Transverse colon (tissue), 4 donors: ENCODE measurements around the gene CDCA5. TPM values are rescaled to one million over a fixed set of nuclear protein-coding genes. Genes with fewer than 3 reads are reported as not detected.

ENCODE experiments used
- DNase-seq: peaks from one replicate; pipeline ENCODE4 v3.0.0-alpha.2; 2019
- H3K27ac ChIP-seq, 4 donors: fragments of 200-600 bp; sonication (generic); 2 replicates each; pipeline ENCODE4 v1.5.1; 2016 to 2018; ENCODE audit warnings: inconsistent platforms in 4 of 4
- H3K27me3 ChIP-seq: fragments of 200-600 bp; sonication (generic); 2 replicates; pipeline ENCODE4 v1.5.1; 2017; ENCODE audit warnings: inconsistent platforms
- H3K36me3 ChIP-seq, 4 donors: fragments of 200-600 bp; sonication (generic); 2 replicates each; pipeline ENCODE4 v1.5.1; 2017 to 2019; ENCODE audit warnings: inconsistent platforms in 4 of 4
- H3K4me1 ChIP-seq, 4 donors: fragments of 200-600 bp; sonication (generic); 2 replicates each; pipeline ENCODE4 v1.5.1; 2017 to 2020; ENCODE audit warnings: inconsistent platforms in 4 of 4
- H3K4me3 ChIP-seq, 4 donors: fragments of 200-600 bp; sonication (generic); 1 replicate in 1 of 4; 2 replicates in 3 of 4; pipeline versions ENCODE4 v1.5.1 to v1.6.1; 2017 to 2019; ENCODE audit warnings: inconsistent platforms in 4 of 4
- H3K9me3 ChIP-seq, 2 donors: fragments of 200-600 bp; sonication (generic); 2 replicates each; pipeline ENCODE4 v1.5.1; 2017 to 2019; ENCODE audit warnings: inconsistent platforms in 2 of 2
- EP300 ChIP-seq: sonication (generic); formaldehyde crosslinking; IDR thresholded peaks from one replicate; pipeline ENCODE4 v1.6.1; 2017; ENCODE audit warnings: antibody characterized with exemption, low read depth
- POLR2A ChIP-seq: fragments of 450-650 bp; IDR thresholded peaks from one replicate; pipeline ENCODE4 v1.6.1; 2016; ENCODE audit warnings: antibody characterized with exemption, mild to moderate bottlenecking, moderate library complexity
- POLR2AphosphoS5 ChIP-seq, 3 donors: sonication (generic); formaldehyde crosslinking; IDR thresholded peaks; one replicate each; pipeline ENCODE4 v1.6.1; 2016; ENCODE audit warnings: antibody characterized with exemption in 3 of 3
- WGBS, 2 donors: methylation state at CpG; one replicate each; pipeline ENCODE4 v1.1.5; 2018; ENCODE audit warnings: low coverage in 1 of 2; 5-methylcytosine and 5-hydroxymethylcytosine counted together
- in situ Hi-C, 4 donors: fragments of 200-750 bp; cut with MboI; loops; one replicate each; pipeline versions ENCODE4 v1.15.0 to v1.15.1; 2017; ENCODE audit warnings: low sequenced_read_pairs in 3 of 4, low pct_ligation_motif_present in 1 of 4, low pct_unique_long_range_greater_than_20kb in 1 of 4
- intact Hi-C: fragments of 100-400 bp; cut with DNase I; formaldehyde crosslinking; loops from one replicate; pipeline ENCODE4 v1.15.1; 2023; ENCODE audit warnings: low total_unique reads
- total RNA-seq, 4 donors: library from RNA; depleted of rRNA; stranded (reverse); fragments of >200 nt; gene quantifications; one replicate each; pipeline ENCODE4 v1.1.0, GENCODE V29; 2016
- TF ChIP-seq, protein P1 (sequence below), 5 experiments: fragments of 200-600 bp in 3 of 5; fragments of 450-650 bp in 2 of 5; sonication (generic) in 3 of 5; IDR thresholded peaks; 1 replicate in 2 of 5; 2 replicates in 3 of 5; pipeline ENCODE4 v1.5.1; 2016 to 2017; ENCODE audit warnings: antibody characterized with exemption in 5 of 5, inconsistent platforms in 3 of 5, mild to moderate bottlenecking in 2 of 5, moderate library complexity in 1 of 5

CDCA5 gene
- total RNA-seq, 4 donors from 2014 or later = 1.9 to 2.6 (median 2.5) TPM; not detected in 1

DNA sequence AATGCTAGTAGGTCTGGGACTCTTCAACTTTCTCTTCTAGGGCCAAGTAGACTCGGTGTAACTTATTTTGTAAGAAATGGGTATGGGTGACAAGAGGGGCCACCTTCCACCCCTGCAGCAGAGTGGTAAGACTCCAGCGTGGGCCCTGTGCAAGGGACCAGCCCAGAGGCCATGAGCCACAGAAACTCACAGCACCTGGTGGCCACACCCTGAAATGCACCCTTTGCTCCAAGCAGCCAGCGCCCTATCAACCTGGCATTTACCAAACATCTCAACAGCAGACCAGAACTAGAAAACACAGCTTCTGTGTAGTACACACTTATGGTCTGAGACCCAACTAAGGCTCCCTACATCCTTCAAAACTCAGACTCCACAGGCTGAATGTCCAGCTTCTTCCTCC lies 5.7 kb downstream of the CDCA5 start:
- Histone ChIP-seq H3K27me3 (no peaks in the 10 kb centered on the region), H3K27ac (peak overlapping the region in 3 of 4 donors; percentile 4 to 38 (median 23)), H3K9me3 (no peaks in the 10 kb centered on the region), H3K4me1 (peaks cover 0 to 7% (median 4%) of the 10 kb centered on the region in 4 donors), H3K4me3 (no peak overlapping the region), H3K36me3 (no peaks in the 10 kb centered on the region)
- intact Hi-C loops = no loop called here
- DNase-seq = peak; percentile 86
- in situ Hi-C loops = no loop called here
- WGBS, 2 donors = 37% methylated on average over 3 of the region's 3 CpGs; no CpG with 5 or more reads in 1 of the 2 donors
- no peak for TF ChIP-seq POLR2AphosphoS5 (IDR thresholded peaks at IDR 0.05)
- no peak for TF ChIP-seq POLR2A
- TF ChIP-seq, protein P1, sequence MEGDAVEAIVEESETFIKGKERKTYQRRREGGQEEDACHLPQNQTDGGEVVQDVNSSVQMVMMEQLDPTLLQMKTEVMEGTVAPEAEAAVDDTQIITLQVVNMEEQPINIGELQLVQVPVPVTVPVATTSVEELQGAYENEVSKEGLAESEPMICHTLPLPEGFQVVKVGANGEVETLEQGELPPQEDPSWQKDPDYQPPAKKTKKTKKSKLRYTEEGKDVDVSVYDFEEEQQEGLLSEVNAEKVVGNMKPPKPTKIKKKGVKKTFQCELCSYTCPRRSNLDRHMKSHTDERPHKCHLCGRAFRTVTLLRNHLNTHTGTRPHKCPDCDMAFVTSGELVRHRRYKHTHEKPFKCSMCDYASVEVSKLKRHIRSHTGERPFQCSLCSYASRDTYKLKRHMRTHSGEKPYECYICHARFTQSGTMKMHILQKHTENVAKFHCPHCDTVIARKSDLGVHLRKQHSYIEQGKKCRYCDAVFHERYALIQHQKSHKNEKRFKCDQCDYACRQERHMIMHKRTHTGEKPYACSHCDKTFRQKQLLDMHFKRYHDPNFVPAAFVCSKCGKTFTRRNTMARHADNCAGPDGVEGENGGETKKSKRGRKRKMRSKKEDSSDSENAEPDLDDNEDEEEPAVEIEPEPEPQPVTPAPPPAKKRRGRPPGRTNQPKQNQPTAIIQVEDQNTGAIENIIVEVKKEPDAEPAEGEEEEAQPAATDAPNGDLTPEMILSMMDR (IDR thresholded peaks at IDR 0.05) = peak; percentile 59 to 90 (median 77)
- TF ChIP-seq EP300 = no peak

DNA sequence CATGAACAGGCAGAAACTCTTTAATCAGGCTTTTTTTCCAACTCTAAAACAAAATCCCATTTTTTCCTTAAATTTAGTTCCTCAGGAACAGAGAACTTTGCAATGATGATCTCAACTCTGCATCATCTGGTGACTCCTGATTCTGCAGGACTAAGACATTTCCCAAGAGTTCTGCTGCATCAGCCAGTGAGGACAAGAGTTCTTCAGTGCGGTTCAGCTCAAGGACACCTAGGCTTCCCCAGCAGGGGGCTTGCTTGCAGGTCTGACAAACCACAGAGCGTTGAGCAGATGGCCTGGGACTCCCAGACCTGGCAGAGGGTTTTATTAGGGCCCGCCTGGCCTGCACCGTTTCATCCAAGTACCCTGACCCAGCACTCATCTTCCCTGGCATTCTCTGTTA lies 6.4 kb downstream of the CDCA5 start:
- H3K27ac ChIP-seq = peak overlapping the region in 1 of 4 donors; percentile 23
- no peaks in the 10 kb centered on the region for H3K9me3 ChIP-seq
- peaks cover 0 to 6% (median 3%) of the 10 kb centered on the region in 4 donors for H3K4me1 ChIP-seq
- TF ChIP-seq POLR2AphosphoS5 (IDR thresholded peaks at IDR 0.05) = no peak
- TF ChIP-seq POLR2A = no peak
- TF ChIP-seq EP300 = no peak
- DNase-seq = no peak
- intact Hi-C loops = no loop called here
- H3K4me3 ChIP-seq = no peak overlapping the region
- no peaks in the 10 kb centered on the region for H3K27me3 ChIP-seq
- WGBS, 2 donors = 85 to 86% methylated on average over 1 to 4 of the region's 4 CpGs
- in situ Hi-C loops = no loop called here
- no peaks in the 10 kb centered on the region for H3K36me3 ChIP-seq

DNA sequence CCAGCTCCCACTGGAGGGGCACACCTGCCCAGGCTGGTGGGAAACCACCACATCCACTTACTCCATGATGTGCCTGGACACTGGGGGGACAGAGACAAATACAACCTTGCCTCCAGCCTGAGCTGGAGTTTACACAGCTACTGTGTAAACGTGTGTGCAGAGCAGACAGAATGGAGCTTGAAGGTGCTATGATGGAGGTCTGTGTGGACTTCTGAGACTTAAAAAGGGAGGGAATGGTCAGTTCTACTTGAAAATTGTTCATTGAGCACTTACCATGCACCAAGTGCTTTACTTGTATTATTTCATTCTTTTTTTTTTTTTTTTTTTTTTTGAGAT lies 11.2 kb downstream of the CDCA5 start:
- no peak for TF ChIP-seq EP300
- DNase-seq = no peak
- in situ Hi-C loops = no loop called here

DNA sequence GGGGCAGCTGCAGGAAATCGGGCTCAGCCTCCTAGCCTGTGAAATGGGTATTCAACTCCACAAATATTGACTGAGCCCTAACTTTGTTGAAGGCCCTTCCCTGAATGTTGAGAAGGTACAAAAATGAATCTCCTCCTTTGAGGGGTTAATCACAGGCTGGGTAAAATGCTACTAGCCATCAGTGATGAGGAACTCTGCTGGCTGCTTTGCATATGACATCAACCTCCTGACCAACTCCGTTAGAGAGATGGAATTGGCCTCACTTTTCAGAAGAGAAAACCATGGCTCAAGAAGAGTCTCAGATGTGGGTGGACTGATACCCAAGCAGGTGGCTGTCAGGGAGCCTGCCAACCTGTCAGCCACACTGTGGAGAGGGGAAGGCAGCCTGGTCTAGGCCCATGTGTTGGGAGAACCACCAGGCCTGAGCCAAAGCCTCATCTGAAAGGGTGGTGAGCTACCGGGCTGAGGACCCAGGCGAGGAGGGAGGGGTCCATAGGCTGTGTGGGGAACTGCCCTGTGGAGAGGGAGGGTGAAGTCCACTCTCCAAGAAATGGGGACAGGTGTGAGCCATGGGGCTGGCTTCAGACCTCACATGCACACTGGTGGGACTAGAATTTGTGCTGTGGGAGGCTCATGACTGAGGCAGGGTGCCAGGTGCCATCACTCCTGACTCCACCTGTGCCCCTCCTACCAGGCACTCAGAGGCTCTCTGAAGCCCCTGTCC lies 11.8 kb downstream of the CDCA5 start:
- TF ChIP-seq, protein P1 (IDR thresholded peaks at IDR 0.05) = no peak
- TF ChIP-seq POLR2A (no peak), EP300 (no peak), POLR2AphosphoS5 (IDR thresholded peaks at IDR 0.05) (no peak)
- Histone ChIP-seq H3K4me3 (no peak overlapping the region), H3K36me3 (no peaks in the 10 kb centered on the region), H3K4me1 (no peaks in the 10 kb centered on the region), H3K27me3 (no peaks in the 10 kb centered on the region), H3K27ac (no peak overlapping the region), H3K9me3 (no peaks in the 10 kb centered on the region)
- 59% methylated on average over 4 of the region's 4 CpGs; no CpG with 5 or more reads in 1 of the 2 donors for WGBS, 2 donors
- in situ Hi-C loops (no loop called here), intact Hi-C loops (no loop called here)
- DNase-seq = no peak

More for the DNA sequence above, 11.2 kb downstream of the CDCA5 start:
- Histone ChIP-seq H3K4me3 (no peak overlapping the region), H3K4me1 (no peaks in the 10 kb centered on the region), H3K36me3 (no peaks in the 10 kb centered on the region), H3K9me3 (no peaks in the 10 kb centered on the region), H3K27me3 (no peaks in the 10 kb centered on the region), H3K27ac (no peak overlapping the region)
- 42% methylated on average over 1 of the region's 1 CpG; no CpG with 5 or more reads in 1 of the 2 donors for WGBS, 2 donors
- intact Hi-C loops = no loop called here

DNA sequence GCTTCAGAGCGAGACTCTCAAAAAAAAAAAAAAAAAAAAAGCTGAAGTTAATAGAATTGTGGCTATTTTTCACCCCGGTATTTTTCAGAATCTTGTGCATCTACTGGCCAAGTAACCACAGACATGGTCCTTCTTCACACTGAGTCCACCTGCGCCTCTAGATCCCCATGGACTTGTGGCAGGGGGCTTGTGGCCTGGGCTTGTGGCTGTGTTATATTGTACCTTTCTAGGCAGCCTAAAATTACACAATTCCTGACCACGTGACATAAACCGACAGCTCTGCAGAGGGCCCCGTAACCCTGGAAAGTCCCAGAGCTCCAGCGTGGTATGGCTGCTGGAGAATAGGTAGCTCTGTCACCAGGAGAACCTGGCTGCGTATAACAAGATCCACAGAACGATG lies 14.6 kb downstream of the CDCA5 start:
- no peaks in the 10 kb centered on the region for H3K36me3 ChIP-seq
- no peaks in the 10 kb centered on the region for H3K9me3 ChIP-seq
- in situ Hi-C loops = no loop called here
- intact Hi-C loops = no loop called here
- no peak overlapping the region for H3K4me3 ChIP-seq
- TF ChIP-seq POLR2A = no peak
- TF ChIP-seq, protein P1 (IDR thresholded peaks at IDR 0.05) = no peak
- no peak for TF ChIP-seq EP300
- TF ChIP-seq POLR2AphosphoS5 (IDR thresholded peaks at IDR 0.05) = no peak
- WGBS, 2 donors = 42% methylated on average over 9 of the region's 9 CpGs; no CpG with 5 or more reads in 1 of the 2 donors
- H3K4me1 ChIP-seq = no peaks in the 10 kb centered on the region
- H3K27ac ChIP-seq = no peak overlapping the region
- no peak for DNase-seq
- H3K27me3 ChIP-seq = no peaks in the 10 kb centered on the region
